Bronchial smooth muscle cell (primary cell): ENCODE measurements around the gene PCDHGC3. TPM values are rescaled to one million over a fixed set of nuclear protein-coding genes. Genes with fewer than 3 reads are reported as not detected.

Experiments used
- total RNA-seq: library from RNA; depleted of rRNA; stranded (reverse); fragments of >200 nt; gene quantifications from 2 replicates; pipeline ENCODE4 v1.2.1, GENCODE V29; 2014

Gene PCDHGC3
- 55.5 and 158 TPM in 2 replicates for total RNA-seq

DNA sequence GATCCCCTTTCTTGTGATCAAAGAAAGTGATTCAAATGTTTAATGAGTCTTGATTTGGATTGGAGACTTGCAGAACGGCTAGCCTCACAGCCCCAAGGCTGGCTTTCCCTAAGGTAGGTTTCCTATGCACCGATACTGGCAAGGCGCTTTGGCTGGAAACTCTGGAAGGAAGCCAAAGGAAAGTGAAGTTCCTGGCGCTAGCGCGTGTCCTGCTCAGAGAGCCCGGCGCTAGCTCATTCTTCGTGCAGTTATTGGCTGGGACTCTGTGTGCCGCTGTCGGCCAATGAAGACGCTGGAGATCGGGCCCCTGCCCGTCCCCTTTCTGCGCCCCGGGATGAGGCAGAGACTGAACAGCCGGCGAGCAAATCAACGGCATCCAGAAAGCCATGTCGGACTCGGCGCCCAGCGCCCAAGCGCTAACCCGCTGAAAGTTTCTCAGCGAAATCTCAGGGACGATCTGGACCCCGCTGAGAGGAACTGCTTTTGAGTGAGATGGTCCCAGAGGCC, at the start of gene PCDHGC3:
TSS of gene PCDHGC3 (plus strand) at position 342 of the 507 bp plus-strand sequence. CDS start at position 493, 151 bp downstream.

DNA sequence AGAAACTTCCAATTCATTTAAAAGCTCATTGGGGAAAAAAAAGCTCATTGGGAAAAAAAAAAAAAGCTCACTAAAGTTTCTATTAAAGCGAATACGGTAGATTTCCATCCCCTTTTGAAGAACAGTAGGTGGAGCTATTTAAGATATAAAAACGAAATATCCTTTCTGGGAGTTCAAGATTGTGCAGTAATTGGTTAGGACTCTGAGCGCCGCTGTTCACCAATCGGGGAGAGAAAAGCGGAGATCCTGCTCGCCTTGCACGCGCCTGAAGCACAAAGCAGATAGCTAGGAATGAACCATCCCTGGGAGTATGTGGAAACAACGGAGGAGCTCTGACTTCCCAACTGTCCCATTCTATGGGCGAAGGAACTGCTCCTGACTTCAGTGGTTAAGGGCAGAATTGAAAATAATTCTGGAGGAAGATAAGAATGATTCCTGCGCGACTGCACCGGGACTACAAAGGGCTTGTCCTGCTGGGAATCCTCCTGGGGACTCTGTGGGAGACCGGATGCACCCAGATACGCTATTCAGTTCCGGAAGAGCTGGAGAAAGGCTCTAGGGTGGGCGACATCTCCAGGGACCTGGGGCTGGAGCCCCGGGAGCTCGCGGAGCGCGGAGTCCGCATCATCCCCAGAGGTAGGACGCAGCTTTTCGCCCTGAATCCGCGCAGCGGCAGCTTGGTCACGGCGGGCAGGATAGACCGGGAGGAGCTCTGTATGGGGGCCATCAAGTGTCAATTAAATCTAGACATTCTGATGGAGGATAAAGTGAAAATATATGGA, 45.2 kb upstream of the PCDHGC3 start, which contains the start of gene PCDHGA12:
TSS of gene PCDHGA12 (plus strand) at position 176 of the 782 bp plus-strand sequence. CDS start at position 429, 253 bp downstream.

GRCh38 chr5:141484641-141485311, 9.0 kb downstream of the PCDHGC3 start, which contains the start of gene PCDHGC4:
Gene PCDHGC4 (plus strand): TSS chr5:141485030. CDS start chr5:141485174, 144 bp downstream.

GRCh38 chr5:141488591-141489561, 13.1 kb downstream of the PCDHGC3 start, which contains the start of gene PCDHGC5:
Gene PCDHGC5 (plus strand): TSS chr5:141489081. CDS start chr5:141489241, 160 bp downstream.

Other genes with a start within 250 kb of the PCDHGC3 start
- 0.32 and 0.60 TPM in 2 replicates for gene PCDHB15, start 230.6 kb upstream of the PCDHGC3 start, total RNA-seq
- 0.32 TPM in 1 of 2 replicates, not detected in the other for gene SLC25A2, start 171.9 kb upstream of the PCDHGC3 start, total RNA-seq
- gene TAF7, start 155.2 kb upstream of the PCDHGC3 start, total RNA-seq: 67.1 and 89.5 TPM in 2 replicates
- 1.3 and 1.9 TPM in 2 replicates for gene PCDHGA1, start 145.5 kb upstream of the PCDHGC3 start, total RNA-seq
- gene PCDHGA2, start 137.2 kb upstream of the PCDHGC3 start, total RNA-seq: 2.3 and 4.9 TPM in 2 replicates
- gene PCDHGA3, start 132.1 kb upstream of the PCDHGC3 start, total RNA-seq: 1.0 and 1.9 TPM in 2 replicates
- gene PCDHGB1, start 125.9 kb upstream of the PCDHGC3 start, total RNA-seq: 1.5 and 3.8 TPM in 2 replicates
- gene PCDHGA4, start 120.9 kb upstream of the PCDHGC3 start, total RNA-seq: 1.1 and 4.7 TPM in 2 replicates
- gene PCDHGB2, start 116.0 kb upstream of the PCDHGC3 start, total RNA-seq: 3.0 and 4.1 TPM in 2 replicates
- 1.6 and 2.0 TPM in 2 replicates for gene PCDHGA5, start 111.8 kb upstream of the PCDHGC3 start, total RNA-seq
- 5.1 and 5.4 TPM in 2 replicates for gene PCDHGB3, start 105.7 kb upstream of the PCDHGC3 start, total RNA-seq
- 2.4 and 3.9 TPM in 2 replicates for gene PCDHGA6, start 102.1 kb upstream of the PCDHGC3 start, total RNA-seq
- 5.7 and 11.5 TPM in 2 replicates for gene PCDHGA7, start 93.2 kb upstream of the PCDHGC3 start, total RNA-seq
- gene PCDHGB4, start 88.3 kb upstream of the PCDHGC3 start, total RNA-seq: 26.7 and 34.0 TPM in 2 replicates
- gene PCDHGA8, start 83.3 kb upstream of the PCDHGC3 start, total RNA-seq: 3.5 and 4.4 TPM in 2 replicates
- 33.0 and 33.1 TPM in 2 replicates for gene PCDHGB5, start 78.0 kb upstream of the PCDHGC3 start, total RNA-seq
- 2.9 and 3.8 TPM in 2 replicates for gene PCDHGA9, start 73.2 kb upstream of the PCDHGC3 start, total RNA-seq
- gene PCDHGB6, start 67.9 kb upstream of the PCDHGC3 start, total RNA-seq: 3.0 and 3.7 TPM in 2 replicates
- gene PCDHGA10, start 63.0 kb upstream of the PCDHGC3 start, total RNA-seq: 2.3 and 7.1 TPM in 2 replicates
- gene PCDHGB7, start 58.3 kb upstream of the PCDHGC3 start, total RNA-seq: 5.2 and 9.9 TPM in 2 replicates
- gene PCDHGA11, start 54.9 kb upstream of the PCDHGC3 start, total RNA-seq: 7.0 and 12.0 TPM in 2 replicates
- 7.4 and 15.8 TPM in 2 replicates for gene PCDHGA12, start 45.5 kb upstream of the PCDHGC3 start, total RNA-seq
- 3.2 and 3.3 TPM in 2 replicates for gene PCDHGC4, start 9.1 kb downstream of the PCDHGC3 start, total RNA-seq
- gene PCDHGC5, start 13.1 kb downstream of the PCDHGC3 start, total RNA-seq: 3.5 and 4.4 TPM in 2 replicates
- 17.9 and 23.5 TPM in 2 replicates for gene DIAPH1, start 143.0 kb downstream of the PCDHGC3 start, total RNA-seq
- gene HDAC3, start 160.9 kb downstream of the PCDHGC3 start, total RNA-seq: 57.0 and 57.8 TPM in 2 replicates
- 0.77 and 1.4 TPM in 2 replicates for gene RELL2, start 161.0 kb downstream of the PCDHGC3 start, total RNA-seq
- 25.1 and 25.2 TPM in 2 replicates for gene FCHSD1, start 175.5 kb downstream of the PCDHGC3 start, total RNA-seq
- 2.8 and 3.5 TPM in 2 replicates for gene ARAP3, start 206.3 kb downstream of the PCDHGC3 start, total RNA-seq